AG04450 (cell line): ENCODE data around the gene PNMA8C. TPM values are rescaled to one million over a fixed set of nuclear protein-coding genes. Genes with fewer than 3 reads are reported as not detected.

ENCODE experiments used
- CTCF ChIA-PET: fragments of 300-600, 350-600 bp; formaldehyde crosslinking; extraction: SDS; loops from one replicate; lab custom pipeline; 2022; ENCODE audit warnings: antibody characterized with exemption, inconsistent platforms; lab: Charles Lee
- POLR2A ChIA-PET: fragments of 350-600 bp; formaldehyde crosslinking; extraction: SDS; loops from one replicate; lab custom pipeline; 2021; ENCODE audit warnings: antibody characterized with exemption, inconsistent platforms; lab: Yijun Ruan, JAX
- DNase-seq: peaks from one replicate; pipeline ENCODE4 v3.0.0-alpha.2; 2011; ENCODE audit warnings: low read depth, low spot score
- H3K27ac ChIP-seq: one replicate; pipeline ENCODE4 v1.5.1; 2012; ENCODE audit warnings: low read depth, low read length, control low read depth
- H3K27me3 ChIP-seq: one replicate; pipeline ENCODE4 v1.6.0; 2012; ENCODE audit warnings: low read length; ENCODE audit not compliant: control insufficient read depth, insufficient read depth
- H3K4me3 ChIP-seq: 2 replicates; pipeline ENCODE4 v1.5.1; 2011; ENCODE audit warnings: mild to moderate bottlenecking, low read depth, low read length, control low read depth
- H3K9me3 ChIP-seq: 2 replicates; pipeline ENCODE4 v1.5.1; 2012; ENCODE audit warnings: low read length; ENCODE audit not compliant: control insufficient read depth, insufficient read depth
- polyA plus RNA-seq: library from polyadenylated mRNA; depleted of rRNA; stranded (reverse); fragments of >200 nt; gene quantifications from 2 replicates; pipeline ENCODE4 v1.2.3, GENCODE V29; 2011
- TF ChIP-seq, protein P1 (sequence below): IDR thresholded peaks from 2 replicates; pipeline ENCODE4 v1.5.1; 2011; ENCODE audit warnings: low read depth, low read length, control low read depth, inconsistent platforms

Gene PNMA8C
- polyA plus RNA-seq, 1 experiment: 0.21 TPM

DNA sequence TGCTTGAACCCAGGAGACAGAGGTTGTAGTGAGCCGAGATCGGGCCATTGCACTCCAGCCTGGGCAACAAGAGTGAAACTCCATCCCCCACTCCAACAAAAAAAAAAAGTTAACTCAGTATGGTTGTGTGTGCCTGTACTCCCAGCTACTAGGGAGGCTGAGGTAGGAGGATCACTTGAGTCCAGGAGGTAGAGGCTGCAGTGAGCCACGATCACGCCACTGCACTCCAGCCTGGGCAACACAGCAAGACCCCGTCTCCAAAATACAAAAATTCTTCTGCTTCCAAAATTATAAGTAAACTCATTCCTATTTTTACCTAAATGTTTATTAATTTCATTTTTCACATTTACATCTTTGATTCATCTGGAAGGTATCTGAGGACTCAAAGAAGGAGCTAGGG is 28.2 kb upstream of the PNMA8C start:
- POLR2A ChIA-PET: no interaction called here
- no peak overlapping the region for H3K4me3 ChIP-seq
- peaks cover 4% of the 10 kb centered on the region for H3K27me3 ChIP-seq
- CTCF ChIA-PET: no interaction called here
- H3K9me3 ChIP-seq: no peaks in the 10 kb centered on the region
- TF ChIP-seq, protein P1, sequence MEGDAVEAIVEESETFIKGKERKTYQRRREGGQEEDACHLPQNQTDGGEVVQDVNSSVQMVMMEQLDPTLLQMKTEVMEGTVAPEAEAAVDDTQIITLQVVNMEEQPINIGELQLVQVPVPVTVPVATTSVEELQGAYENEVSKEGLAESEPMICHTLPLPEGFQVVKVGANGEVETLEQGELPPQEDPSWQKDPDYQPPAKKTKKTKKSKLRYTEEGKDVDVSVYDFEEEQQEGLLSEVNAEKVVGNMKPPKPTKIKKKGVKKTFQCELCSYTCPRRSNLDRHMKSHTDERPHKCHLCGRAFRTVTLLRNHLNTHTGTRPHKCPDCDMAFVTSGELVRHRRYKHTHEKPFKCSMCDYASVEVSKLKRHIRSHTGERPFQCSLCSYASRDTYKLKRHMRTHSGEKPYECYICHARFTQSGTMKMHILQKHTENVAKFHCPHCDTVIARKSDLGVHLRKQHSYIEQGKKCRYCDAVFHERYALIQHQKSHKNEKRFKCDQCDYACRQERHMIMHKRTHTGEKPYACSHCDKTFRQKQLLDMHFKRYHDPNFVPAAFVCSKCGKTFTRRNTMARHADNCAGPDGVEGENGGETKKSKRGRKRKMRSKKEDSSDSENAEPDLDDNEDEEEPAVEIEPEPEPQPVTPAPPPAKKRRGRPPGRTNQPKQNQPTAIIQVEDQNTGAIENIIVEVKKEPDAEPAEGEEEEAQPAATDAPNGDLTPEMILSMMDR: no peak
- H3K27ac ChIP-seq: no peak overlapping the region
- no peak for DNase-seq

- DNase-seq: no peak
- ChIA-PET POLR2A (interaction anchor here (0.6 kb wide), 1 partner anchor 59 kb away, joined by 4 read pairs; no protein-coding TSS in a partner anchor), CTCF (no interaction called here)
- H3K4me3 ChIP-seq: no peak overlapping the region
- no peak overlapping the region for H3K27ac ChIP-seq
- TF ChIP-seq, protein P1: no peak
- H3K9me3 ChIP-seq: peaks cover 4% of the 10 kb centered on the region
- peaks cover 4% of the 10 kb centered on the region for H3K27me3 ChIP-seq
Measured at GRCh38 chr19:46454244-46454643, 25.5 kb upstream of the PNMA8C start.

- H3K9me3 ChIP-seq: peaks cover 4% of the 10 kb centered on the region
- POLR2A ChIA-PET: no interaction called here
- TF ChIP-seq, protein P1: no peak
- H3K27ac ChIP-seq: no peak overlapping the region
- CTCF ChIA-PET: interaction anchor here (0.6 kb wide), 1 partner anchor 22 kb away, joined by 3 read pairs; no protein-coding TSS in a partner anchor
- H3K4me3 ChIP-seq: no peak overlapping the region
- H3K27me3 ChIP-seq: peaks cover 4% of the 10 kb centered on the region
- no peak for DNase-seq
Measured at GRCh38 chr19:46453661-46454060, 24.9 kb upstream of the PNMA8C start.

- Histone ChIP-seq H3K27me3 (peaks cover 7% of the 10 kb centered on the region), H3K9me3 (peaks cover 4% of the 10 kb centered on the region), H3K27ac (no peak overlapping the region), H3K4me3 (no peak overlapping the region)
- no peak for DNase-seq
- TF ChIP-seq, protein P1: no peak
- POLR2A ChIA-PET: no interaction called here
- CTCF ChIA-PET: no interaction called here
Measured at GRCh38 chr19:46452186-46452585, 23.4 kb upstream of the PNMA8C start.

GRCh38 chr19:46451352-46451751 is 22.6 kb upstream of the PNMA8C start:
- TF ChIP-seq, protein P1: no peak
- no peak overlapping the region for H3K4me3 ChIP-seq
- H3K27me3 ChIP-seq: peaks cover 8% of the 10 kb centered on the region
- POLR2A ChIA-PET: interaction anchor here (0.6 kb wide), 1 partner anchor 39 kb away, joined by 3 read pairs; no protein-coding TSS in a partner anchor
- no peak for DNase-seq
- no peak overlapping the region for H3K27ac ChIP-seq
- CTCF ChIA-PET: no interaction called here
- H3K9me3 ChIP-seq: peaks cover 4% of the 10 kb centered on the region
